K562 (cell line): ENCODE measurements around the gene NOLC1. TPM values are rescaled to one million over a fixed set of nuclear protein-coding genes. Genes with fewer than 3 reads are reported as not detected.
A peak's percentile ranks its signal among the peaks of the same experiment; 100 is the strongest.

Experiments used
- BMI1 ChIP-seq: fragments of 150-350 bp; IDR thresholded peaks from 2 replicates; pipeline ENCODE4 v1.6.1; 2014; ENCODE audit warnings: low read length
- BRCA1 ChIP-seq, 2 experiments: fragments of 450-650 bp in 1 of 2; sonication (generic) in 1 of 2; formaldehyde crosslinking in 1 of 2; IDR thresholded peaks; 2 replicates each; pipeline versions ENCODE4 v1.5.0 to v1.6.1; 2017 to 2020; ENCODE audit warnings: mild to moderate bottlenecking in 1 of 2, missing genetic modification reagents in 1 of 2
- CCAR2 ChIP-seq: fragments of 200-400 bp; formaldehyde crosslinking; IDR thresholded peaks from 2 replicates; pipeline ENCODE4 v1.6.1; 2017; ENCODE audit warnings: mild to moderate bottlenecking, low read depth, low read length
- CREB1 ChIP-seq, 2 experiments: sonication (generic) in 1 of 2; formaldehyde crosslinking in 1 of 2; IDR thresholded peaks; 2 replicates each; pipeline versions ENCODE4 v1.6.1 to v1.8.0; 2012 to 2022; ENCODE audit warnings: inconsistent platforms in 1 of 2, mild to moderate bottlenecking in 1 of 2, missing genetic modification reagents in 1 of 2, moderate library complexity in 1 of 2
- EGR1 ChIP-seq: fragments of 450-650 bp; conservative IDR thresholded peaks from 2 replicates; pipeline ENCODE4 v1.6.1; 2017; ENCODE audit warnings: mild to moderate bottlenecking
- FOXJ2 ChIP-seq: fragments of 200-800 bp; sonication (Bioruptor generic); IDR thresholded peaks from 2 replicates; pipeline ENCODE4 v1.6.1; 2016; ENCODE audit warnings: missing genetic modification characterization, missing compliant biosample characterization
- FOXJ3 ChIP-seq: sonication (generic); formaldehyde crosslinking; IDR thresholded peaks from 2 replicates; pipeline ENCODE4 v1.4.0; 2020; ENCODE audit warnings: mild to moderate bottlenecking, missing genetic modification reagents
- HCFC1 ChIP-seq: IDR thresholded peaks from 2 replicates; pipeline ENCODE4 v1.6.1; 2012; ENCODE audit warnings: low read depth, low read length, improper control_type of control experiment
- HDAC2 ChIP-seq: fragments of 450-650 bp; IDR thresholded peaks from 2 replicates; pipeline ENCODE4 v1.6.1; 2016; ENCODE audit warnings: mild to moderate bottlenecking
- HNRNPK ChIP-seq: fragments of 200-400 bp; formaldehyde crosslinking; IDR thresholded peaks from one replicate; pipeline ENCODE4 v1.6.1; 2018; ENCODE audit warnings: mild to moderate bottlenecking, low read depth, low read length; ENCODE audit not compliant: poor library complexity, severe bottlenecking
- LARP7 ChIP-seq: fragments of 450-650 bp; IDR thresholded peaks from 2 replicates; pipeline ENCODE4 v1.6.1; 2016
- LEF1 ChIP-seq: fragments of 450-650 bp; IDR thresholded peaks from 2 replicates; pipeline ENCODE4 v1.6.1; 2016; ENCODE audit warnings: mild to moderate bottlenecking
- MAFG ChIP-seq: fragments of 450-650 bp; conservative IDR thresholded peaks from 2 replicates; pipeline ENCODE4 v1.6.1; 2016; ENCODE audit warnings: missing genetic modification characterization, missing compliant biosample characterization
- MEF2A ChIP-seq: IDR thresholded peaks from 2 replicates; pipeline ENCODE4 v1.6.1; 2011; ENCODE audit warnings: low read depth, mild to moderate bottlenecking, low read length, moderate library complexity; ENCODE audit not compliant: control insufficient read depth
- NONO ChIP-seq, 2 experiments: fragments of 200-400 bp in 1 of 2; fragments of 450-650 bp in 1 of 2; formaldehyde crosslinking in 1 of 2; IDR thresholded peaks; 2 replicates each; pipeline ENCODE4 v1.6.1; 2017; ENCODE audit warnings: low read depth in 2 of 2, mild to moderate bottlenecking in 2 of 2, moderate library complexity in 2 of 2, low read length in 1 of 2
- SIRT6 ChIP-seq: IDR thresholded peaks from one replicate; pipeline ENCODE4 v1.6.1; 2012; ENCODE audit warnings: low read depth, mild to moderate bottlenecking, control low read depth, inconsistent platforms, low read length, moderate library complexity
- SNIP1 ChIP-seq: fragments of 450-650 bp; IDR thresholded peaks from 2 replicates; pipeline ENCODE4 v1.7.1; 2017; ENCODE audit warnings: low read depth, mild to moderate bottlenecking
- TCF7L2 ChIP-seq: fragments of 150-350 bp; IDR thresholded peaks from 2 replicates; pipeline ENCODE4 v1.6.1; 2016; ENCODE audit warnings: low read depth, mild to moderate bottlenecking, low read length, moderate library complexity
- XRCC4 ChIP-seq: IDR thresholded peaks from one replicate; pipeline ENCODE4 v1.6.1; 2011; ENCODE audit not compliant: insufficient read depth, insufficient read length; ENCODE audit errors: extremely low read depth
- YBX1 ChIP-seq: fragments of 450-650 bp; IDR thresholded peaks from 2 replicates; pipeline ENCODE4 v1.7.1; 2016; ENCODE audit warnings: mild to moderate bottlenecking
- ZBTB1 ChIP-seq: sonication (generic); formaldehyde crosslinking; IDR thresholded peaks from 2 replicates; pipeline ENCODE4 v1.8.1; 2023; ENCODE audit warnings: missing genetic modification reagents, low read depth, mild to moderate bottlenecking, borderline replicate concordance
- ZBTB7A ChIP-seq: IDR thresholded peaks from 2 replicates; pipeline ENCODE4 v1.6.1; 2011; ENCODE audit warnings: low read depth, mild to moderate bottlenecking, low read length, moderate library complexity, borderline replicate concordance; ENCODE audit not compliant: control insufficient read depth
- ZNF175 ChIP-seq: fragments of 200-800 bp; sonication (Bioruptor generic); IDR thresholded peaks from 2 replicates; pipeline ENCODE4 v1.6.1; 2016; ENCODE audit warnings: low read depth, mild to moderate bottlenecking, missing genetic modification characterization, missing compliant biosample characterization
- ZNF830 ChIP-seq: fragments of 250-450 bp; sonication (Bioruptor Pico); IDR thresholded peaks from 2 replicates; pipeline ENCODE4 v1.5.0; 2021; ENCODE audit warnings: mild to moderate bottlenecking
- polyA plus RNA-seq, 8 experiments: library from polyadenylated mRNA; depleted of rRNA in 4 of 8; stranded (reverse) in 5 of 8; unstranded in 3 of 8; fragments of >200 nt; fragmentation: Nextera tagmentation in 2 of 8; fragmentation: Illumina TruSeq in 1 of 8; extraction: Ambion mirVana in 2 of 8; extraction: Trizol in 1 of 8; gene quantifications; 2 replicates each; pipeline versions ENCODE4 v1.2.1 to v1.2.3, GENCODE V29; 2011 to 2014; ENCODE audit warnings: inconsistent platforms in 1 of 8, missing spikeins in 1 of 8
- total RNA-seq, 7 experiments: library from RNA; depleted of rRNA in 6 of 7; stranded (reverse); fragments of >200 nt in 6 of 7; fragmentation: Illumina TruSeq in 2 of 7; extraction: Trizol in 2 of 7; gene quantifications; 2 replicates each; pipeline versions ENCODE4 v1.2.1 to v1.2.3, GENCODE V29; 2011 to 2021; ENCODE audit warnings: low replicate concordance in 1 of 7
- TF ChIP-seq, protein P1 (sequence below): fragments of 250-450 bp; sonication (Bioruptor Pico); IDR thresholded peaks from 2 replicates; pipeline ENCODE4 v1.4.0; 2020; ENCODE audit warnings: mild to moderate bottlenecking
- TF ChIP-seq, protein P2 (sequence below): fragments of 450-650 bp; conservative IDR thresholded peaks from 2 replicates; pipeline ENCODE4 v1.6.1; 2016; ENCODE audit warnings: missing genetic modification characterization, low read depth, mild to moderate bottlenecking, control low read depth, missing compliant biosample characterization

NOLC1 gene
- total and polyA plus RNA-seq, 9 of the 15 experiments (the other 6 are each of a cell fraction or from before 2014, with no cell fraction given) = 102 to 310 (median 165) TPM

DNA sequence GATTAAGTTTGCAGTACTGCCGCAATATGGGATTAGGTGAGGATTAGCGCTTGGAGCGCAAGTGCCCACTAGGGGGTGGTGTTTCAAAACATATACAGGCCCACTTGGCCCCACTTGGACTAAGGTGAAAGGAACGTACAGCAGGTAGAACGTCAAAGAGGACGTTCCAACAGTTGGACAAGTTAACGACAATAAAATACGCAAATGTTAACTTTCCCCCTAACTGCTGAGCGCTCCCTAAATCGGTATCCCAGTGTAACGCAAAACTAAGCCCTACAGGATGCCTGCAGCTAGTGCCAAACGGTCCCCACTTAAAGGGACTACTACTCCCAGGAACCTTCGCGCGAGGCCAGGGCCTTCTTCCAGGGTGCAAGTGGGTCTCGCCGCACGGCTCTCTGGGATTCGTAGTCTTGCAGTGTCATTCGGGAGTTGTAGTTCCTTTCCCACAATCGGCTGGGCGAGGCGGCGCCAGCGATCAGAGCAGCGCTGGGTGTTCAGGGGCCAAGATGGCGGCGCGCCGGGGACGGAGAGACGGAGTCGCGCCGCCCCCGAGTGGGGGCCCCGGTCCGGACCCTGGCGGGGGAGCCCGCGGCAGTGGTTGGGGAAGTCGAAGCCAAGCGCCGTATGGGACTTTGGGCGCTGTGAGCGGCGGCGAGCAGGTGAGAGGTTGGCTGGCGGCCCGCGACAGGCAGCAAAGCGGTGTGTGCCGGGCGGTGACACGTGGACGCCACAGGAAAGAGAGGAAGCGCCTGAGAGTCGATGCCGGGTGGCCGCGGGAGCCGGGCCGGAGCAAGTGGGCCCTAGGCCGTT, 19.4 kb upstream of the NOLC1 start, which contains the start of gene PPRC1 (continued):
- TF ChIP-seq, protein P1, sequence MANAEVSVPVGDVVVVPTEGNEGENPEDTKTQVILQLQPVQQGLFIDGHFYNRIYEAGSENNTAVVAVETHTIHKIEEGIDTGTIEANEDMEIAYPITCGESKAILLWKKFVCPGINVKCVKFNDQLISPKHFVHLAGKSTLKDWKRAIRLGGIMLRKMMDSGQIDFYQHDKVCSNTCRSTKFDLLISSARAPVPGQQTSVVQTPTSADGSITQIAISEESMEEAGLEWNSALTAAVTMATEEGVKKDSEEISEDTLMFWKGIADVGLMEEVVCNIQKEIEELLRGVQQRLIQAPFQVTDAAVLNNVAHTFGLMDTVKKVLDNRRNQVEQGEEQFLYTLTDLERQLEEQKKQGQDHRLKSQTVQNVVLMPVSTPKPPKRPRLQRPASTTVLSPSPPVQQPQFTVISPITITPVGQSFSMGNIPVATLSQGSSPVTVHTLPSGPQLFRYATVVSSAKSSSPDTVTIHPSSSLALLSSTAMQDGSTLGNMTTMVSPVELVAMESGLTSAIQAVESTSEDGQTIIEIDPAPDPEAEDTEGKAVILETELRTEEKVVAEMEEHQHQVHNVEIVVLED (CRISPR knock-in tag) = peak; percentile 8; the same call in 1 of the 2 replicates
- TF ChIP-seq YBX1 (no peak), ZNF175 (CRISPR knock-in tag) (peak; percentile 89), XRCC4 (no peak), HNRNPK (no peak), LEF1 (no peak), BRCA1 (IDR thresholded peaks at IDR 0.05) (no peak), BRCA1 (CRISPR knock-in tag; IDR thresholded peaks at IDR 0.05) (no peak), CREB1 (IDR thresholded peaks at IDR 0.05) (peak; percentile 28; the same call in 1 of the 2 replicates), CREB1 (CRISPR knock-in tag; IDR thresholded peaks at IDR 0.05) (peak; percentile 59; the same call in 1 of the 2 replicates), FOXJ3 (CRISPR knock-in tag) (no peak), HCFC1 (peak; percentile 99), HDAC2 (no peak), FOXJ2 (tag) (no peak), LARP7 (no peak), SIRT6 (no peak), MAFG (tag) (no peak), ZBTB1 (CRISPR knock-in tag) (no peak), TCF7L2 (no peak), BMI1 (no peak), ZBTB7A (peak; percentile 72), SNIP1 (no peak), CCAR2 (no peak), EGR1 (0 out of 2 replicates have a peak, but pooled peaks have one; percentile 27), NONO (IDR thresholded peaks at IDR 0.05; ENCODE audit: low read depth in 2 of 2, low read length in 1 of 2) (peak in 1 of 2 experiments; percentile 60; a peak in 1 of 4 replicates), MEF2A (no peak), ZNF830 (no peak)
- TF ChIP-seq, protein P2, sequence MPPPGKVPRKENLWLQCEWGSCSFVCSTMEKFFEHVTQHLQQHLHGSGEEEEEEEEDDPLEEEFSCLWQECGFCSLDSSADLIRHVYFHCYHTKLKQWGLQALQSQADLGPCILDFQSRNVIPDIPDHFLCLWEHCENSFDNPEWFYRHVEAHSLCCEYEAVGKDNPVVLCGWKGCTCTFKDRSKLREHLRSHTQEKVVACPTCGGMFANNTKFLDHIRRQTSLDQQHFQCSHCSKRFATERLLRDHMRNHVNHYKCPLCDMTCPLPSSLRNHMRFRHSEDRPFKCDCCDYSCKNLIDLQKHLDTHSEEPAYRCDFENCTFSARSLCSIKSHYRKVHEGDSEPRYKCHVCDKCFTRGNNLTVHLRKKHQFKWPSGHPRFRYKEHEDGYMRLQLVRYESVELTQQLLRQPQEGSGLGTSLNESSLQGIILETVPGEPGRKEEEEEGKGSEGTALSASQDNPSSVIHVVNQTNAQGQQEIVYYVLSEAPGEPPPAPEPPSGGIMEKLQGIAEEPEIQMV (tag) = no peak
